ENCODE data around the gene TRIM29. TPM values are rescaled to one million over a fixed set of nuclear protein-coding genes. Genes with fewer than 3 reads are reported as not detected.

TRIM29 gene
- not detected for total RNA-seq

- intact Hi-C loops (cut with micrococcal nuclease), result no loop called here
- Mint-ChIP-seq H3K27ac (no peak within 1 kb of the TSS), H3K4me1 (ENCODE audit: low read depth) (no peaks in the 10 kb centered on the region), H3K36me3 (no peaks in the 10 kb centered on the region), H3K9me3 (no peaks in the 10 kb centered on the region), H3K27me3 (peaks cover 10% of the 10 kb centered on the region), H3K4me3 (no peak within 1 kb of the TSS)
- ChIA-PET POLR2A (no interaction called here), CTCF (no interaction called here)
- no peak for DNase-seq
These were observed at the start of gene TRIM29 for GRCh38 chr11:120137611-120138521. TRIM29 (minus strand) TSS chr11:120138113; CDS start chr11:120138031, 82 bp downstream.

- Mint-ChIP-seq H3K27me3 (peaks cover 17% of the 10 kb centered on the region), H3K36me3 (no peaks in the 10 kb centered on the region), H3K4me3 (no peak overlapping the region), H3K4me1 (ENCODE audit: low read depth) (peaks cover 10% of the 10 kb centered on the region), H3K27ac (no peak overlapping the region), H3K9me3 (no peaks in the 10 kb centered on the region)
- DNase-seq, result peak; percentile 55
- intact Hi-C loops (cut with micrococcal nuclease), result no loop called here
- POLR2A ChIA-PET, result no interaction called here
- CTCF ChIA-PET, result interaction anchor here (0.7 kb wide), 1 partner anchor 46 kb away, joined by 3 read pairs; no protein-coding TSS in a partner anchor
These were observed 49.1 kb upstream of the TRIM29 start for GRCh38 chr11:120186774-120187591.

GRCh38 chr11:120186456-120186773, 48.5 kb upstream of the TRIM29 start:
- CTCF ChIA-PET, result no interaction called here
- H3K36me3 Mint-ChIP-seq, result no peaks in the 10 kb centered on the region
- H3K27ac Mint-ChIP-seq, result no peak overlapping the region
- H3K9me3 Mint-ChIP-seq, result no peaks in the 10 kb centered on the region
- POLR2A ChIA-PET, result no interaction called here
- H3K4me3 Mint-ChIP-seq, result no peak overlapping the region
- H3K27me3 Mint-ChIP-seq, result peaks cover 17% of the 10 kb centered on the region
- peaks cover 10% of the 10 kb centered on the region for H3K4me1 Mint-ChIP-seq (ENCODE audit: low read depth)
- DNase-seq, result no peak
- intact Hi-C loops (cut with micrococcal nuclease), result no loop called here

- CTCF ChIA-PET, result no interaction called here
- POLR2A ChIA-PET, result no interaction called here
- intact Hi-C loops (cut with micrococcal nuclease), result no loop called here
- peaks cover 17% of the 10 kb centered on the region for H3K27me3 Mint-ChIP-seq
- H3K4me3 Mint-ChIP-seq, result no peak overlapping the region
- H3K36me3 Mint-ChIP-seq, result no peaks in the 10 kb centered on the region
- H3K27ac Mint-ChIP-seq, result no peak overlapping the region
- H3K4me1 Mint-ChIP-seq (ENCODE audit: low read depth), result peaks cover 10% of the 10 kb centered on the region
- DNase-seq, result no peak
- no peaks in the 10 kb centered on the region for H3K9me3 Mint-ChIP-seq
These were observed 48.0 kb upstream of the TRIM29 start for GRCh38 chr11:120185706-120186455.

GRCh38 chr11:120184946-120185705, 47.2 kb upstream of the TRIM29 start:
- H3K4me3 Mint-ChIP-seq, result no peak overlapping the region
- no peak for DNase-seq
- peaks cover 10% of the 10 kb centered on the region for H3K4me1 Mint-ChIP-seq (ENCODE audit: low read depth)
- H3K9me3 Mint-ChIP-seq, result no peaks in the 10 kb centered on the region
- CTCF ChIA-PET, result no interaction called here
- no peak overlapping the region for H3K27ac Mint-ChIP-seq
- H3K36me3 Mint-ChIP-seq, result no peaks in the 10 kb centered on the region
- peaks cover 17% of the 10 kb centered on the region for H3K27me3 Mint-ChIP-seq
- POLR2A ChIA-PET, result no interaction called here
- intact Hi-C loops (cut with micrococcal nuclease), result no loop called here

- H3K27me3 Mint-ChIP-seq, result peaks cover 17% of the 10 kb centered on the region
- no peak overlapping the region for H3K27ac Mint-ChIP-seq
- CTCF ChIA-PET, result no interaction called here
- H3K4me3 Mint-ChIP-seq, result no peak overlapping the region
- POLR2A ChIA-PET, result no interaction called here
- DNase-seq, result no peak
- no peaks in the 10 kb centered on the region for H3K9me3 Mint-ChIP-seq
- H3K36me3 Mint-ChIP-seq, result no peaks in the 10 kb centered on the region
- intact Hi-C loops (cut with micrococcal nuclease), result no loop called here
- H3K4me1 Mint-ChIP-seq (ENCODE audit: low read depth), result peaks cover 10% of the 10 kb centered on the region
These were observed 46.5 kb upstream of the TRIM29 start for GRCh38 chr11:120184371-120184945.

- no peak for DNase-seq
- no peak overlapping the region for H3K4me3 Mint-ChIP-seq
- H3K27me3 Mint-ChIP-seq, result peaks cover 17% of the 10 kb centered on the region
- CTCF ChIA-PET, result interaction anchor here (1.2 kb wide), 1 partner anchor 51 kb away, joined by 3 read pairs; no protein-coding TSS in a partner anchor
- POLR2A ChIA-PET, result no interaction called here
- H3K36me3 Mint-ChIP-seq, result no peaks in the 10 kb centered on the region
- intact Hi-C loops (cut with micrococcal nuclease), result no loop called here
- H3K27ac Mint-ChIP-seq, result no peak overlapping the region
- H3K4me1 Mint-ChIP-seq (ENCODE audit: low read depth), result peaks cover 10% of the 10 kb centered on the region
- no peaks in the 10 kb centered on the region for H3K9me3 Mint-ChIP-seq
These were observed 45.8 kb upstream of the TRIM29 start for GRCh38 chr11:120183701-120184141.

- no peak overlapping the region for H3K4me3 Mint-ChIP-seq
- peaks cover 10% of the 10 kb centered on the region for H3K4me1 Mint-ChIP-seq (ENCODE audit: low read depth)
- no peak for DNase-seq
- peaks cover 17% of the 10 kb centered on the region for H3K27me3 Mint-ChIP-seq
- ChIA-PET CTCF (interaction anchor here (1.2 kb wide), 1 partner anchor 51 kb away, joined by 3 read pairs; no protein-coding TSS in a partner anchor), POLR2A (no interaction called here)
- H3K36me3 Mint-ChIP-seq, result no peaks in the 10 kb centered on the region
- H3K27ac Mint-ChIP-seq, result no peak overlapping the region
- intact Hi-C loops (cut with micrococcal nuclease), result no loop called here
- no peaks in the 10 kb centered on the region for H3K9me3 Mint-ChIP-seq
These were observed 45.0 kb upstream of the TRIM29 start for GRCh38 chr11:120182790-120183491.

- Mint-ChIP-seq H3K4me1 (ENCODE audit: low read depth) (peaks cover 10% of the 10 kb centered on the region), H3K4me3 (no peak overlapping the region), H3K9me3 (no peaks in the 10 kb centered on the region), H3K27ac (no peak overlapping the region), H3K27me3 (peaks cover 17% of the 10 kb centered on the region), H3K36me3 (no peaks in the 10 kb centered on the region)
- DNase-seq, result no peak
- intact Hi-C loops (cut with micrococcal nuclease), result no loop called here
- CTCF ChIA-PET, result no interaction called here
- POLR2A ChIA-PET, result no interaction called here
These were observed 44.5 kb upstream of the TRIM29 start for GRCh38 chr11:120182372-120182771.

GRCh38 chr11:120181376-120181975, 43.6 kb upstream of the TRIM29 start:
- no peak for DNase-seq
- intact Hi-C loops (cut with micrococcal nuclease), result no loop called here
- ChIA-PET CTCF (interaction anchor here (0.9 to 3.1 kb wide), 2 partner anchors 13 to 26 kb away, joined by 3 to 8 read pairs; no protein-coding TSS in a partner anchor), POLR2A (no interaction called here)
- Mint-ChIP-seq H3K27ac (no peak overlapping the region), H3K4me1 (ENCODE audit: low read depth) (peaks cover 2% of the 10 kb centered on the region), H3K4me3 (no peak overlapping the region), H3K36me3 (no peaks in the 10 kb centered on the region), H3K9me3 (no peaks in the 10 kb centered on the region), H3K27me3 (peaks cover 13% of the 10 kb centered on the region)
